ENCODE measurements around the gene MXI1. TPM values are rescaled to one million over a fixed set of nuclear protein-coding genes. Genes with fewer than 3 reads are reported as not detected.

Gene MXI1
- total RNA-seq, 1 experiment from 2014 or later = 19.5 TPM

DNA sequence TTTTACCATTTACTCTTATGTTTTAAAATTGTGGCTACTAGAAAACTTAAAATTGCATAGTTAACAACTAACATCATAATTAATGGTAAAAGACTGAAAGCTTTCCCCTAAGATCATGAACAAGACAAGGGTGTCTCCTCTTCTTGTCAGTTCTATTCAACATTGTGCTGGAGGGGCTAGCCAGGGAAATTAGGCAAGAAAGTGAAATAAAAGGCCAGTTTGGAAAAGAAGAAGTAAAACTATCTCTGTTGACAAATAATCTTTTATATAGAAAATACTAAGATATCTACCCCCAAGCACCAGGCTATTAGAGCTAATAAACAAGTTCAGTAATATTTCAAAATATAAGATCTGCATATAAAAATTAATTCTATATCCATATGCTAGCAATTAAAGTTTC, 46.9 kb upstream of the MXI1 start:
- TF ChIP-seq, protein P1, sequence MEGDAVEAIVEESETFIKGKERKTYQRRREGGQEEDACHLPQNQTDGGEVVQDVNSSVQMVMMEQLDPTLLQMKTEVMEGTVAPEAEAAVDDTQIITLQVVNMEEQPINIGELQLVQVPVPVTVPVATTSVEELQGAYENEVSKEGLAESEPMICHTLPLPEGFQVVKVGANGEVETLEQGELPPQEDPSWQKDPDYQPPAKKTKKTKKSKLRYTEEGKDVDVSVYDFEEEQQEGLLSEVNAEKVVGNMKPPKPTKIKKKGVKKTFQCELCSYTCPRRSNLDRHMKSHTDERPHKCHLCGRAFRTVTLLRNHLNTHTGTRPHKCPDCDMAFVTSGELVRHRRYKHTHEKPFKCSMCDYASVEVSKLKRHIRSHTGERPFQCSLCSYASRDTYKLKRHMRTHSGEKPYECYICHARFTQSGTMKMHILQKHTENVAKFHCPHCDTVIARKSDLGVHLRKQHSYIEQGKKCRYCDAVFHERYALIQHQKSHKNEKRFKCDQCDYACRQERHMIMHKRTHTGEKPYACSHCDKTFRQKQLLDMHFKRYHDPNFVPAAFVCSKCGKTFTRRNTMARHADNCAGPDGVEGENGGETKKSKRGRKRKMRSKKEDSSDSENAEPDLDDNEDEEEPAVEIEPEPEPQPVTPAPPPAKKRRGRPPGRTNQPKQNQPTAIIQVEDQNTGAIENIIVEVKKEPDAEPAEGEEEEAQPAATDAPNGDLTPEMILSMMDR (IDR thresholded peaks at IDR 0.05; ENCODE audit: unreplicated experiment) = no peak
- H3K36me3 Mint-ChIP-seq (ENCODE audit: insufficient read depth, unreplicated experiment) = no peaks in the 10 kb centered on the region
- ChIA-PET POLR2A (interaction anchor here (1.0 kb wide), 1 partner anchor 50 kb away, joined by 3 read pairs; no protein-coding TSS in a partner anchor), CTCF (interaction anchor here (0.7 to 0.8 kb wide), 2 partner anchors 23 to 391 kb away, joined by 3 read pairs; no protein-coding TSS in a partner anchor)
- no TSS peak for BruUV-seq (replicated peaks)
- H3K4me3 Mint-ChIP-seq (ENCODE audit: unreplicated experiment) = no peak overlapping the region
- DNase-seq (ENCODE audit: unreplicated experiment) = no peak
- H3K9me3 Mint-ChIP-seq (ENCODE audit: unreplicated experiment) = no peaks in the 10 kb centered on the region
- intact Hi-C loops (cut with micrococcal nuclease) = no loop called here
- no peak overlapping the region for H3K27ac Mint-ChIP-seq (ENCODE audit: low read depth, unreplicated experiment)
- H3K4me1 Mint-ChIP-seq (ENCODE audit: insufficient read depth, unreplicated experiment) = no peaks in the 10 kb centered on the region
- H3K27me3 Mint-ChIP-seq (ENCODE audit: insufficient read depth, unreplicated experiment) = peaks cover 2% of the 10 kb centered on the region

DNA sequence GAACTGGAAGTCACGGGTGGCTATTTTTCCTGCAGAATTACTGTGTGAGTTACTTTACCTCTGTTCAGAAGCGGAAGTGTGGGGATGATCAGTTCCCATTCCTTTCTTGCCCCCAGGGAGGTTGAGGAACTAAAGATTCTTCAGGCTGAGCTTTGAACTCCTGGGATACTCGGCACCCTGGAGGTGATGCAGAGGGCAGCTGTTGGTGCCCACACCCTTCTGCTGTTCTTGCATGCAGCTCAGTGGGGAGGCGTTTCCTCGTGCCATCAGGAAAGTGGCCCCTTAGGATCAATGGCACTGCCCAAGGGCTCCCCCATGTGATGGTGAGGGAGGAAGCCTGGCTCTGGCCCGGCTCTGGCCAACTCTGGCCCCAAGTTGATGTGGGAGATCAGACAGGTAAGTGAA, 44.7 kb upstream of the MXI1 start:
- Mint-ChIP-seq H3K9me3 (ENCODE audit: unreplicated experiment) (no peaks in the 10 kb centered on the region), H3K36me3 (ENCODE audit: insufficient read depth, unreplicated experiment) (no peaks in the 10 kb centered on the region), H3K4me1 (ENCODE audit: insufficient read depth, unreplicated experiment) (no peaks in the 10 kb centered on the region), H3K4me3 (ENCODE audit: unreplicated experiment) (no peak overlapping the region), H3K27ac (ENCODE audit: low read depth, unreplicated experiment) (no peak overlapping the region), H3K27me3 (ENCODE audit: insufficient read depth, unreplicated experiment) (peaks cover 11% of the 10 kb centered on the region)
- CTCF ChIA-PET = no interaction called here
- POLR2A ChIA-PET = no interaction called here
- intact Hi-C loops (cut with micrococcal nuclease) = no loop called here
- no peak for DNase-seq (ENCODE audit: unreplicated experiment)
- TF ChIP-seq, protein P1 (IDR thresholded peaks at IDR 0.05; ENCODE audit: unreplicated experiment) = no peak
- no TSS peak for BruUV-seq (replicated peaks)

DNA sequence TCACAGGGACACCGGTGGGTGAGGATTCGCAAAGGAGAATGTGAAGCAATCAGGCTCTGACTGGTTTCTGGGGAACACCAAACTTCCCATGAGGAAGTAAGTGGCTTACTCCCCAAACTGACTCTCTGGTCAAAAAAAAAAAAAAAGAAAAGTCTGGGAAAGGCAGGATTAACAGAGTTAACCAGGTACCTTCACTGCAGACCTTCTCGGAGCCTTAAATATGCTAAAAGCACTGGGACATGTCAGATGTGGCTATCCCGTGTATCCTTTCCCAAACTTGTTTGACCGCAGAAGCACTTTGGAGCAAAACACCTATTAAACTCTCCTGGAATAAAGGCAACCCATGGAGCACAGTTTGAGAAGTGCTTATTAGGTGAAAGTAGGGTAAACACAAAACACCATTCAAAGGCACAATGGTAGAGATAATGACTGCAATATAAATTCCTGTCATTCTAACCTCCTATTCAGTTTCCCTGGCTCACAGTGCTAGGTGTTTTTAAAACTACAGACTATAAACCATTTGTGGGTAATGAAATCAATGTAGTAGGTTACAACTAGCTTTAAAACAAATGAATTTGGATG, 44.1 kb upstream of the MXI1 start:
- no peak for DNase-seq (ENCODE audit: unreplicated experiment)
- ChIA-PET CTCF (interaction anchor here (0.6 kb wide), 1 partner anchor 26 kb away, joined by 3 read pairs; no protein-coding TSS in a partner anchor), POLR2A (no interaction called here)
- TF ChIP-seq, protein P1 (IDR thresholded peaks at IDR 0.05; ENCODE audit: unreplicated experiment) = no peak
- intact Hi-C loops (cut with micrococcal nuclease) = no loop called here
- BruUV-seq (replicated peaks) = no TSS peak
- H3K36me3 Mint-ChIP-seq (ENCODE audit: insufficient read depth, unreplicated experiment) = no peaks in the 10 kb centered on the region
- no peak overlapping the region for H3K27ac Mint-ChIP-seq (ENCODE audit: low read depth, unreplicated experiment)
- peaks cover 11% of the 10 kb centered on the region for H3K27me3 Mint-ChIP-seq (ENCODE audit: insufficient read depth, unreplicated experiment)
- H3K9me3 Mint-ChIP-seq (ENCODE audit: unreplicated experiment) = no peaks in the 10 kb centered on the region
- H3K4me3 Mint-ChIP-seq (ENCODE audit: unreplicated experiment) = no peak overlapping the region
- no peaks in the 10 kb centered on the region for H3K4me1 Mint-ChIP-seq (ENCODE audit: insufficient read depth, unreplicated experiment)

DNA sequence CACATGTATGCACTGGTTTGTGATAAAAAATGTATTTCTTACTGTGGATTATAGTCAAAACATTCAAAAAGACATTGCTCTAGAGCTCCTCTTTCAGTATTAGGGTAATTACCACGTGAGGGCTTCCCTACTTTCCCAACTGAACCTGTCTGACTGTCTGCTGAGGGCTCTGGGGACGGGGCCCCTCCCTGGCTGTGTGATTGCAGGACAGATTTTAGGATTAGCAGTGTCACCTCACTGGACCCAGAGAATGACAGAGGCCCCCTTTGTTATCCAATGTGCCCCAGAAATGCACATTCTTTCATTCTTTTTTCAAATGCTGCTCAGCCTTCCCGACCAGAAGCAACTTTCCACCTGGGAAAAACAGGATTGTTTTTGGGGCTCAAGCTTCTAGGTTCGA, 43.6 kb upstream of the MXI1 start:
- H3K4me3 Mint-ChIP-seq (ENCODE audit: unreplicated experiment) = no peak overlapping the region
- no peak for DNase-seq (ENCODE audit: unreplicated experiment)
- H3K36me3 Mint-ChIP-seq (ENCODE audit: insufficient read depth, unreplicated experiment) = no peaks in the 10 kb centered on the region
- H3K27ac Mint-ChIP-seq (ENCODE audit: low read depth, unreplicated experiment) = no peak overlapping the region
- BruUV-seq (replicated peaks) = no TSS peak
- peaks cover 11% of the 10 kb centered on the region for H3K27me3 Mint-ChIP-seq (ENCODE audit: insufficient read depth, unreplicated experiment)
- CTCF ChIA-PET = interaction anchor here (0.6 kb wide), 1 partner anchor 26 kb away, joined by 3 read pairs; no protein-coding TSS in a partner anchor
- intact Hi-C loops (cut with micrococcal nuclease) = no loop called here
- H3K4me1 Mint-ChIP-seq (ENCODE audit: insufficient read depth, unreplicated experiment) = no peaks in the 10 kb centered on the region
- POLR2A ChIA-PET = interaction anchor here (0.7 kb wide), 2 partner anchors 14 to 109 kb away, joined by 3 read pairs; no protein-coding TSS in a partner anchor
- H3K9me3 Mint-ChIP-seq (ENCODE audit: unreplicated experiment) = no peaks in the 10 kb centered on the region
- TF ChIP-seq, protein P1 (IDR thresholded peaks at IDR 0.05; ENCODE audit: unreplicated experiment) = no peak

Measured in MCF 10A (cell line).